IMR-90 (cell line): ENCODE results near the gene NOL4L. TPM values are rescaled to one million over a fixed set of nuclear protein-coding genes. Genes with fewer than 3 reads are reported as not detected.

Experiments used
- ATAC-seq: fragments of 200-7000 bp; cut with Tn5 transposase; 2 replicates; pipeline ENCODE4 v1.9.1; 2020; ENCODE audit warnings: low read depth, mild to moderate bottlenecking, moderate library complexity
- BruUV-seq: library from RNA; stranded (reverse); fragments of 400-500 nt; replicated peaks from 2 replicates; lab custom pipeline; 2021; lab: Mats Ljungman, UMichigan
- CTCF ChIA-PET: fragments of 300-600 bp; formaldehyde crosslinking; extraction: SDS; loops from one replicate; lab custom pipeline; 2021; ENCODE audit warnings: antibody characterized with exemption; lab: Yijun Ruan, JAX
- POLR2A ChIA-PET: fragments of 300-600 bp; sonication (Branson Sonifier 250); formaldehyde crosslinking; loops from one replicate; lab custom pipeline; 2022; ENCODE audit warnings: antibody characterized with exemption; ENCODE audit not compliant: unreplicated experiment; lab: Charles Lee
- DNase-seq: peaks from one replicate; pipeline ENCODE4 v3.0.0; 2013
- H2AFZ ChIP-seq: replicated peaks from 2 replicates; pipeline ENCODE3; 2013; ENCODE audit warnings: low read length, mild to moderate bottlenecking; ENCODE audit not compliant: poor library complexity
- H2AK5ac ChIP-seq: 2 replicates; pipeline ENCODE4 v1.6.1; 2013; ENCODE audit warnings: low read depth, low read length, inconsistent platforms
- H2AK9ac ChIP-seq: replicated peaks from 2 replicates; pipeline ENCODE3; 2013; ENCODE audit warnings: mild to moderate bottlenecking, low read depth, low read length, moderate library complexity; ENCODE audit not compliant: poor library complexity
- H2BK120ac ChIP-seq: 2 replicates; pipeline ENCODE4 v1.6.1; 2013; ENCODE audit warnings: low read depth, low read length, inconsistent platforms
- H2BK15ac ChIP-seq: 3 replicates; pipeline ENCODE4 v1.6.1; 2013; ENCODE audit warnings: low read depth, low read length, inconsistent platforms
- H2BK20ac ChIP-seq: 2 replicates; pipeline ENCODE4 v1.6.1; 2013; ENCODE audit warnings: low read depth, mild to moderate bottlenecking, inconsistent platforms, low read length, moderate library complexity
- H2BK5ac ChIP-seq: 2 replicates; pipeline ENCODE4 v1.6.1; 2013; ENCODE audit warnings: mild to moderate bottlenecking, low read depth, low read length, inconsistent platforms; ENCODE audit not compliant: poor library complexity, severe bottlenecking
- H3K14ac ChIP-seq: replicated peaks from 2 replicates; pipeline ENCODE4 v1.6.1; 2013; ENCODE audit warnings: low read depth, low read length, inconsistent platforms
- H3K18ac ChIP-seq: 2 replicates; pipeline ENCODE4 v1.6.1; 2013; ENCODE audit warnings: low read depth, low read length, control low read depth
- H3K23ac ChIP-seq: 2 replicates; pipeline ENCODE4 v1.6.1; 2013; ENCODE audit warnings: low read depth, low read length, inconsistent platforms
- H3K27ac ChIP-seq: 2 replicates; pipeline ENCODE4 v1.5.1; 2013; ENCODE audit warnings: mild to moderate bottlenecking, control low read depth, low read length; ENCODE audit not compliant: insufficient read depth
- H3K27me3 ChIP-seq: 2 replicates; pipeline ENCODE4 v1.6.1; 2013; ENCODE audit warnings: low read length; ENCODE audit not compliant: control insufficient read depth, insufficient read depth
- H3K36me3 ChIP-seq: 2 replicates; pipeline ENCODE4 v1.6.1; 2013; ENCODE audit warnings: low read length, mixed read lengths; ENCODE audit not compliant: control insufficient read depth, insufficient read depth
- H3K4ac ChIP-seq: 2 replicates; pipeline ENCODE4 v1.6.1; 2013; ENCODE audit warnings: low read depth, low read length, inconsistent platforms
- H3K4me1 ChIP-seq: 2 replicates; pipeline ENCODE4 v1.6.1; 2013; ENCODE audit warnings: low read length, mixed read lengths; ENCODE audit not compliant: control insufficient read depth, insufficient read depth
- H3K4me2 ChIP-seq: 2 replicates; pipeline ENCODE4 v1.6.1; 2013; ENCODE audit warnings: low read depth, mild to moderate bottlenecking, control low read depth, low read length, moderate library complexity
- H3K4me3 ChIP-seq: 2 replicates; pipeline ENCODE4 v1.5.1; 2013; ENCODE audit warnings: low read depth, mild to moderate bottlenecking, control low read depth, low read length, moderate library complexity; ENCODE audit not compliant: insufficient read depth
- H3K56ac ChIP-seq: 2 replicates; pipeline ENCODE4 v1.6.1; 2013; ENCODE audit warnings: low read length, inconsistent platforms; ENCODE audit not compliant: insufficient read depth; ENCODE audit errors: extremely low read depth
- H3K79me1 ChIP-seq, 2 experiments: 2 replicates each; pipeline ENCODE4 v1.6.1; 2013; ENCODE audit warnings: low read length in 2 of 2, inconsistent platforms in 1 of 2, low read depth in 1 of 2
- H3K9ac ChIP-seq: 2 replicates; pipeline ENCODE4 v1.6.1; 2013; ENCODE audit warnings: low read depth, low read length, control low read depth
- H3K9me1 ChIP-seq: 2 replicates; pipeline ENCODE4 v1.6.1; 2013; ENCODE audit warnings: low read length, inconsistent platforms; ENCODE audit not compliant: insufficient read depth
- H3K9me3 ChIP-seq: 2 replicates; pipeline ENCODE4 v1.6.1; 2013; ENCODE audit warnings: low read length; ENCODE audit not compliant: control insufficient read depth, insufficient read depth
- H4K20me1 ChIP-seq: 2 replicates; pipeline ENCODE4 v1.6.1; 2013; ENCODE audit warnings: low read length, inconsistent platforms; ENCODE audit not compliant: insufficient read depth
- H4K5ac ChIP-seq: 2 replicates; pipeline ENCODE4 v1.6.1; 2013; ENCODE audit warnings: mild to moderate bottlenecking, low read depth, low read length, control low read depth
- H4K8ac ChIP-seq, 2 experiments: 2 replicates each; pipeline ENCODE4 v1.6.1; 2013; ENCODE audit warnings: low read depth in 2 of 2, low read length in 2 of 2, control low read depth in 1 of 2, inconsistent platforms in 1 of 2
- H4K91ac ChIP-seq: 2 replicates; pipeline ENCODE4 v1.6.1; 2013; ENCODE audit warnings: low read depth, low read length, inconsistent platforms; ENCODE audit not compliant: insufficient read depth
- BHLHE40 ChIP-seq: fragments of 150-350 bp; IDR thresholded peaks from 2 replicates; pipeline ENCODE4 v1.6.1; 2016; ENCODE audit warnings: mild to moderate bottlenecking, low read depth, low read length
- CEBPB ChIP-seq: IDR thresholded peaks from 2 replicates; pipeline ENCODE4 v1.6.1; 2012; ENCODE audit warnings: low read depth, low read length, improper control_type of control experiment
- CHD1 ChIP-seq: IDR thresholded peaks from 2 replicates; pipeline ENCODE4 v1.6.1; 2012; ENCODE audit warnings: low read depth, low read length, improper control_type of control experiment
- FOS ChIP-seq: fragments of 150-350 bp; IDR thresholded peaks from 2 replicates; pipeline ENCODE4 v1.6.1; 2016; ENCODE audit warnings: low read depth, low read length
- MAFK ChIP-seq: IDR thresholded peaks from 2 replicates; pipeline ENCODE4 v1.6.1; 2012; ENCODE audit warnings: low read depth, low read length, improper control_type of control experiment
- MAZ ChIP-seq: IDR thresholded peaks from 2 replicates; pipeline ENCODE4 v1.6.1; 2012; ENCODE audit warnings: low read depth, mild to moderate bottlenecking, low read length, improper control_type of control experiment, moderate library complexity, borderline replicate concordance
- MXI1 ChIP-seq: IDR thresholded peaks from 2 replicates; pipeline ENCODE4 v1.6.1; 2012; ENCODE audit warnings: low read depth, mild to moderate bottlenecking, low read length, moderate library complexity, borderline replicate concordance
- NFE2L2 ChIP-seq: fragments of 150-350 bp; IDR thresholded peaks from 2 replicates; pipeline ENCODE4 v1.6.1; 2016; ENCODE audit warnings: low read depth, mild to moderate bottlenecking, low read length
- POLR2A ChIP-seq: IDR thresholded peaks from 2 replicates; pipeline ENCODE4 v1.6.1; 2012; ENCODE audit warnings: mild to moderate bottlenecking, low read depth, low read length
- RAD21 ChIP-seq: IDR thresholded peaks from 2 replicates; pipeline ENCODE4 v1.6.1; 2012; ENCODE audit warnings: low read length, improper control_type of control experiment
- RCOR1 ChIP-seq: IDR thresholded peaks from 2 replicates; pipeline ENCODE4 v1.6.1; 2012; ENCODE audit warnings: mild to moderate bottlenecking, low read length, improper control_type of control experiment; ENCODE audit not compliant: insufficient replicate concordance
- RFX5 ChIP-seq: IDR thresholded peaks from 2 replicates; pipeline ENCODE4 v1.8.0; 2012; ENCODE audit warnings: low read depth, mild to moderate bottlenecking, low read length, moderate library complexity
- SMC3 ChIP-seq: fragments of 150-350 bp; IDR thresholded peaks from 2 replicates; pipeline ENCODE4 v1.6.1; 2016; ENCODE audit warnings: low read depth, mild to moderate bottlenecking, antibody characterized with exemption, low read length, moderate library complexity
- WGBS, 2 experiments: methylation state at CpG; one replicate each; pipeline versions ENCODE4 v1.1.5 to v1.1.7; 2013; ENCODE audit warnings: missing lambda C conversion rate in 2 of 2; ENCODE audit not compliant: insufficient read length in 1 of 2; ENCODE audit errors: extremely low coverage in 2 of 2; 5-methylcytosine and 5-hydroxymethylcytosine counted together
- dilution Hi-C: fragments of 300-500 bp; cut with HindIII; formaldehyde crosslinking; loops from one replicate; pipeline ENCODE4 v1.14.3; 2018; ENCODE audit warnings: low sequenced_read_pairs; ENCODE audit not compliant: unreplicated experiment
- in situ Hi-C: fragments of 300-500 bp; cut with MboI; formaldehyde crosslinking; loops from 3 replicates; pipeline ENCODE4 v1.14.3; 2019; ENCODE audit warnings: low sequenced_read_pairs, inconsistent platforms, mixed read lengths
- intact Hi-C: fragments of 100-400 bp; cut with micrococcal nuclease; formaldehyde crosslinking; loops from 2 replicates; pipeline ENCODE4 v1.10.0; 2022
- polyA plus RNA-seq, 3 experiments: library from polyadenylated mRNA; depleted of rRNA; stranded (reverse); fragments of >200 nt; gene quantifications; 2 replicates each; pipeline ENCODE4 v1.2.3, GENCODE V29; 2012; ENCODE audit warnings: low replicate concordance in 1 of 3
- total RNA-seq: library from RNA; depleted of rRNA; stranded (reverse); fragments of >200 nt; gene quantifications from 2 replicates; pipeline ENCODE4 v1.2.3, GENCODE V29; 2012
- TF ChIP-seq, protein P1 (sequence below): fragments of 150-350 bp; IDR thresholded peaks from 2 replicates; pipeline ENCODE4 v1.6.1; 2017; ENCODE audit warnings: mild to moderate bottlenecking, antibody characterized with exemption, low read length, low read depth
- TF ChIP-seq, protein P2 (sequence below): conservative IDR thresholded peaks from 2 replicates; pipeline ENCODE4 v1.5.1; 2012; ENCODE audit warnings: mild to moderate bottlenecking, low read depth, low read length, improper control_type of control experiment

The NOL4L gene
- total and polyA plus RNA-seq, 2 of the 4 experiments (the other 2 are of a cell fraction): 4.7 to 13.3 TPM

DNA sequence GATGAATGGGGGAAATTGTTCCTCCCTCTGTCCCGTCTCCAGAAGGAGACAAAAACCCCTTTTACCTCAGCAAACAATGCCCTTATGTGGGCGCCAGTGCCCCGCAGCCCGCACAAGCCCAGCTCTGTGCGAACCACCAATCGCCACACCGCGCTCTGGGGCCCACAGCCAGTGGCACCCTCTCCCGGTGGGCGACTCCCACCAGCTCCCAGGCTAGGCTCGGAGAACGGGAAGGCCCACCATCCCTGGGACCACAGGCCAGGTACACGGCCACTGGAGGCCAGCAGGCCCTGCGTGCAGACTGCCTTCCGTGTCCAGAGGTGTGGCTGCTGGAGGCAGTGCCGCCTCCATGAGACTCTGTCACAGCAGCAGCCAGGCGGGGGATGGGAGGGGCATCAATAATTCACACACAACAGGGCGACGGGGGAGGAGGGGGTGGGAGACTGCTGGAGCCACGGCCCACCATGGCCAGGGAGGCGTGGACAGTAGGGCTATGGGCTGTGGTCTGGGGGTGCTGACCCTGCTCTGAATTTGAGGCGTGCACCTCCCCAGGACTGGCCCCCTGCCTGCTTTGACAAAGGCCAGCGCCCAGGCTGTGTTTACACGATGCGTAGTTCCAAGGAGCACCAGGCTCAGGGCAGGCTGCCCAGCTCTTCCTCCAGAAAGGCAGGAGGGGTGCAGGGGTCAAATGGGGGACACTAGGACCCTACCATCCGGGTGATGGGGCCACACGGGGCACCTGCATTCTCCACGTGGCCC, 121.3 kb downstream of the NOL4L start:
- Histone ChIP-seq H3K9me3 (no peaks in the 10 kb centered on the region), H3K4me1 (peaks cover 27% of the 10 kb centered on the region), H3K36me3 (peaks cover 7% of the 10 kb centered on the region), H2BK5ac (peak overlapping the region; percentile 69), H2BK15ac (no peak overlapping the region), H3K9ac (no peak overlapping the region), H3K4ac (peak overlapping the region; percentile 58), H2BK120ac (0 out of 2 replicates have a peak overlapping the region, but pooled peaks have one; percentile 7), H3K56ac (no peak overlapping the region), H3K79me1 (peaks cover 10 to 81% of the 10 kb centered on the region in 2 experiments), H4K8ac (peak overlapping the region; percentile 53 to 87; a peak in 3 of 4 replicates), H3K9me1 (peaks cover 24% of the 10 kb centered on the region), H4K20me1 (peaks cover 11% of the 10 kb centered on the region), H3K18ac (no peak overlapping the region), H2AK9ac (peak overlapping the region; percentile 82), H2BK20ac (no peak overlapping the region), H2AFZ (peak overlapping the region; percentile 58), H3K27ac (peak overlapping the region; percentile 29; the same call in 1 of the 2 replicates), H3K14ac (no peak overlapping the region), H4K5ac (no peak overlapping the region), H3K27me3 (no peaks in the 10 kb centered on the region), H3K4me3 (no peak overlapping the region), H3K23ac (no peak overlapping the region), H4K91ac (no peak overlapping the region; the same call in 1 of the 2 replicates), H3K4me2 (no peak overlapping the region), H2AK5ac (peak overlapping the region; percentile 87)
- no peak for DNase-seq
- dilution Hi-C loops: no loop called here
- ATAC-seq: peak; percentile 27
- POLR2A ChIA-PET: no interaction called here
- CTCF ChIA-PET: no interaction called here
- intact Hi-C loops: no loop called here
- 23% methylated on average over 6 of the region's 28 CpGs; no CpG with 5 or more reads in 1 of the 2 experiments for WGBS, 2 experiments
- in situ Hi-C loops: no loop called here
- no TSS peak for BruUV-seq
- TF ChIP-seq POLR2A (no peak), SMC3 (no peak), CEBPB (no peak), MAZ (no peak), MXI1 (no peak), CHD1 (no peak), NFE2L2 (no peak), FOS (no peak), MAFK (no peak), RCOR1 (no peak), BHLHE40 (no peak), RFX5 (no peak), RAD21 (no peak)
- TF ChIP-seq, protein P1, sequence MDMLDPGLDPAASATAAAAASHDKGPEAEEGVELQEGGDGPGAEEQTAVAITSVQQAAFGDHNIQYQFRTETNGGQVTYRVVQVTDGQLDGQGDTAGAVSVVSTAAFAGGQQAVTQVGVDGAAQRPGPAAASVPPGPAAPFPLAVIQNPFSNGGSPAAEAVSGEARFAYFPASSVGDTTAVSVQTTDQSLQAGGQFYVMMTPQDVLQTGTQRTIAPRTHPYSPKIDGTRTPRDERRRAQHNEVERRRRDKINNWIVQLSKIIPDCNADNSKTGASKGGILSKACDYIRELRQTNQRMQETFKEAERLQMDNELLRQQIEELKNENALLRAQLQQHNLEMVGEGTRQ: no peak
- TF ChIP-seq, protein P2, sequence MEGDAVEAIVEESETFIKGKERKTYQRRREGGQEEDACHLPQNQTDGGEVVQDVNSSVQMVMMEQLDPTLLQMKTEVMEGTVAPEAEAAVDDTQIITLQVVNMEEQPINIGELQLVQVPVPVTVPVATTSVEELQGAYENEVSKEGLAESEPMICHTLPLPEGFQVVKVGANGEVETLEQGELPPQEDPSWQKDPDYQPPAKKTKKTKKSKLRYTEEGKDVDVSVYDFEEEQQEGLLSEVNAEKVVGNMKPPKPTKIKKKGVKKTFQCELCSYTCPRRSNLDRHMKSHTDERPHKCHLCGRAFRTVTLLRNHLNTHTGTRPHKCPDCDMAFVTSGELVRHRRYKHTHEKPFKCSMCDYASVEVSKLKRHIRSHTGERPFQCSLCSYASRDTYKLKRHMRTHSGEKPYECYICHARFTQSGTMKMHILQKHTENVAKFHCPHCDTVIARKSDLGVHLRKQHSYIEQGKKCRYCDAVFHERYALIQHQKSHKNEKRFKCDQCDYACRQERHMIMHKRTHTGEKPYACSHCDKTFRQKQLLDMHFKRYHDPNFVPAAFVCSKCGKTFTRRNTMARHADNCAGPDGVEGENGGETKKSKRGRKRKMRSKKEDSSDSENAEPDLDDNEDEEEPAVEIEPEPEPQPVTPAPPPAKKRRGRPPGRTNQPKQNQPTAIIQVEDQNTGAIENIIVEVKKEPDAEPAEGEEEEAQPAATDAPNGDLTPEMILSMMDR: no peak
